ENCODE measurements around the gene ALS2CL. TPM values are rescaled to one million over a fixed set of nuclear protein-coding genes. Genes with fewer than 3 reads are reported as not detected.
"Not testable (repeated sequence)": the region's sequence is repeated elsewhere in the genome, so short reads cannot be mapped to it uniquely, and the experiment has no call there.

Gene ALS2CL
- total RNA-seq, 6 experiments from 2014 or later: 1.7 to 3.9 (median 2.4) TPM

- H3K27me3 Mint-ChIP-seq (ENCODE audit: insufficient read depth): peaks cover 21% of the 10 kb centered on the region
Observed at GRCh38 chr3:46708401-46709156, 15.1 kb upstream of the ALS2CL start.

GRCh38 chr3:46707601-46708011 is 14.1 kb upstream of the ALS2CL start:
- Mint-ChIP-seq H3K27me3 (ENCODE audit: insufficient read depth) (peaks cover 26% of the 10 kb centered on the region), H3K9me3 (no peaks in the 10 kb centered on the region)

More at GRCh38 chr3:46708401-46709156, 15.1 kb upstream of the ALS2CL start:
- H3K27ac Mint-ChIP-seq: no peak overlapping the region
- no peaks in the 10 kb centered on the region for H3K9me3 Mint-ChIP-seq
- no peaks in the 10 kb centered on the region for H3K36me3 Mint-ChIP-seq (ENCODE audit: low read depth)
- DNase-seq: no peak
- H3K4me3 Mint-ChIP-seq: no peak overlapping the region
- 0 out of 2 replicates have a peak, but pooled peaks have one; percentile 21 for TF ChIP-seq CTCF (IDR thresholded peaks at IDR 0.05)
- H3K4me1 Mint-ChIP-seq (ENCODE audit: low read depth): peaks cover 11% of the 10 kb centered on the region

DNA sequence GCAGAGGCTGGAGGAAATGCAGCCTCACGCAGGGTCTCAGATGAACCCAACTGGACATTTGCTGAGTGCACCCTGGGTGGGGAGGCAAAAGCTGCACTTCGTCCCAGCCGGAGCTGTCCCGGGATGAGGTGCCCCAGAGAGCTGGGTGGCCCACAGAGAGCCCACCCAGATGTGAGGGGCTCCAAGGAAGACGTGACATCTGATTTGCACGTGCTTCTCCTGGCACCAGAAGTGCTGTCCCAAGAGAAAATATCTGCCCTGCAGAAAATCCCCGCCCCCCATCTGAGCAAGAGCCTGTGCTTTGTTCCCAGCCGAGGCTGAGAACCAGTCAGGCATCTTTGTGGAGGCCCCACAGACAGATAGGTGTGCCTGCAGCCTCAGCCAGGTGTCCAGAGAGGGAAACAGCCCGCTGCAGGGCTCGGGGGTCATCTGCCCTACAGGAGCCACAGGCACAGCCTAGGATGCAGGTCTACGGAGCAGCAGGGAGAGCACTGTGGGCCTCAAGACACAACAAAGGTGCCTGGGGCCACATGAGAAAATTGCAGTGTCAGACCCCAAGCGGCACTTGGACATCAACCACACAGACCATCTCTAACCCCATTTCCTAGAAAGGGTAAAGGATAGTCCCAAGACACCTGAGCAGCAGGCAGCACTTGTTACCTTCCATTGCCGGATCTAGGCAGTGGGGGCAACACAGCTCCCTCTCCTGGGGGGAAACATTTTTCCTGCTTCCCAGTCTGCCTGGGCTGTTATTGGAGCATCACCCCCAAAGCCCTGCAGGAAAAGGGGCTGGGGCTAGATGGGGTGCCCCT is 13.5 kb upstream of the ALS2CL start:
- peak; percentile 31; the same call in 1 of the 2 replicates for TF ChIP-seq CTCF (IDR thresholded peaks at IDR 0.05)
- no peaks in the 10 kb centered on the region for H3K9me3 Mint-ChIP-seq

More at GRCh38 chr3:46707601-46708011, 14.1 kb upstream of the ALS2CL start:
- H3K36me3 Mint-ChIP-seq (ENCODE audit: low read depth): no peaks in the 10 kb centered on the region
- H3K4me1 Mint-ChIP-seq (ENCODE audit: low read depth): peaks cover 11% of the 10 kb centered on the region
- no peak for DNase-seq
- no peak overlapping the region for H3K27ac Mint-ChIP-seq
- no peak overlapping the region for H3K4me3 Mint-ChIP-seq
- no peak for TF ChIP-seq CTCF (IDR thresholded peaks at IDR 0.05)

GRCh38 chr3:46705751-46706552 is 12.5 kb upstream of the ALS2CL start:
- Mint-ChIP-seq H3K4me3 (no peak overlapping the region), H3K36me3 (ENCODE audit: low read depth) (no peaks in the 10 kb centered on the region), H3K9me3 (no peaks in the 10 kb centered on the region), H3K27me3 (ENCODE audit: insufficient read depth) (peaks cover 32% of the 10 kb centered on the region), H3K27ac (no peak overlapping the region), H3K4me1 (ENCODE audit: low read depth) (peaks cover 11% of the 10 kb centered on the region)
- DNase-seq: peak; percentile 40
- TF ChIP-seq CTCF (IDR thresholded peaks at IDR 0.05): no peak

More for the DNA sequence above, 13.5 kb upstream of the ALS2CL start:
- Mint-ChIP-seq H3K27me3 (ENCODE audit: insufficient read depth) (peaks cover 31% of the 10 kb centered on the region), H3K4me3 (no peak overlapping the region), H3K4me1 (ENCODE audit: low read depth) (peaks cover 11% of the 10 kb centered on the region), H3K27ac (no peak overlapping the region), H3K36me3 (ENCODE audit: low read depth) (no peaks in the 10 kb centered on the region)
- DNase-seq: no peak

- peaks cover 37% of the 10 kb centered on the region for H3K27me3 Mint-ChIP-seq (ENCODE audit: insufficient read depth)
- DNase-seq: peak; percentile 61
- no peak overlapping the region for H3K4me3 Mint-ChIP-seq
- peaks cover 11% of the 10 kb centered on the region for H3K4me1 Mint-ChIP-seq (ENCODE audit: low read depth)
- TF ChIP-seq CTCF (IDR thresholded peaks at IDR 0.05): peak; percentile 98
- no peak overlapping the region for H3K27ac Mint-ChIP-seq
- no peaks in the 10 kb centered on the region for H3K36me3 Mint-ChIP-seq (ENCODE audit: low read depth)
- H3K9me3 Mint-ChIP-seq: no peaks in the 10 kb centered on the region
Observed at GRCh38 chr3:46705022-46705530, 11.6 kb upstream of the ALS2CL start.

DNA sequence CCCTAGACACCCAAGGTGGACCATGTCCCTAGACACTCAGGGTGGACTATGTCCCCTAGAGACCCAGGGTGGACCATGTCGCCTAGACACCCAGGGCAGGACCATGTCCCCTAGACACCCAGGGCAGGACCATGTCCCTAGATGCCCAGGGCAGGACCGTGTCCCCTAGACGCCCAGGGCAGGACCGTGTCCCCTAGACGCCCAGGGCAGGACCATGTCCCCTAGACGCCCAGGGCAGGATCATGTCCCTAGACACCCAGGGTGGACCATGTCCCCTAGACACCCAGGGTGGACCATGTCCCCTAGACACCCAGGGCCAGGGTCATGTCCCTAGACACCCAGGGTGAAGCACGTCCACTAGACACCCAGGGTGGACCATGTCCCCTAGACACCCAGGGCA is 10.9 kb upstream of the ALS2CL start:
- peaks cover 32% of the 10 kb centered on the region for H3K27me3 Mint-ChIP-seq (ENCODE audit: insufficient read depth)
- DNase-seq; H3K4me3 Mint-ChIP-seq; H3K9me3 Mint-ChIP-seq; H3K27ac Mint-ChIP-seq; H3K36me3 Mint-ChIP-seq (ENCODE audit: low read depth): not testable (repeated sequence)
- H3K4me1 Mint-ChIP-seq (ENCODE audit: low read depth): peaks cover 11% of the 10 kb centered on the region

All from HFFc6 (cell line).